Ovary (tissue), 3 donors: ENCODE measurements around the gene MRPL45.

ENCODE experiments used
- CTCF ChIP-seq, 3 donors: fragments of 450-650 bp in 2 of 3; fragments of 200-600 bp in 1 of 3; IDR thresholded peaks; one replicate each; pipeline versions ENCODE4 v1.5.1 to v1.8.0; 2016 to 2022; ENCODE audit warnings: antibody characterized with exemption in 3 of 3, mild to moderate bottlenecking in 1 of 3
- EP300 ChIP-seq: sonication (generic); formaldehyde crosslinking; IDR thresholded peaks from one replicate; pipeline ENCODE4 v1.6.1; 2017; ENCODE audit warnings: antibody characterized with exemption
- POLR2A ChIP-seq: fragments of 450-650 bp; IDR thresholded peaks from one replicate; pipeline ENCODE4 v1.6.1; 2017; ENCODE audit warnings: antibody characterized with exemption, mild to moderate bottlenecking, moderate library complexity
- donor health status: DM: no; HTN: no; CAD: no.

DNA sequence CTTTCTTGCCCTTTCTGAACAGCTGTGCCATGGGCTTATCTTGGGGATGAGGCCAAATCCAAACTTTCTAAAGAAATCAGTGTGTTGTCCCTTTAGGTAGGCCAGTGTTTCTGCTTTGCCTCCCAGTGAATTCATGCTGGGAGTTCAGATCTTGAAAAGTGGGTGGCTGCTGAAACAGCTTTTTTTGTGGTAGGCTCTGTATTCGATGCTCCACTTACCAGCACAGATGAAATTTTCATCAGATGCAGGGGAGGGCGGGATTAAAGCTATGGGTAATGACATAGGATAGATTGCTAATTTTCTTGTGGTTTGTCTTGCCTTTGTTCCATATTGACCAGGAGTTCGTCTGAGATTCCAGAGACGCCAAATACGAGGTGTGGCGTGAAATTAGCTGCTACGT is 57.5 kb downstream of the MRPL45 start:
- no peak for TF ChIP-seq CTCF (IDR thresholded peaks at IDR 0.05)
- TF ChIP-seq POLR2A = no peak
- TF ChIP-seq EP300 = no peak
